ENCODE results near the gene TGM2. TPM values are rescaled to one million over a fixed set of nuclear protein-coding genes. Genes with fewer than 3 reads are reported as not detected.

Gene TGM2
- total RNA-seq, 1 experiment from 2014 or later: 113 TPM

DNA sequence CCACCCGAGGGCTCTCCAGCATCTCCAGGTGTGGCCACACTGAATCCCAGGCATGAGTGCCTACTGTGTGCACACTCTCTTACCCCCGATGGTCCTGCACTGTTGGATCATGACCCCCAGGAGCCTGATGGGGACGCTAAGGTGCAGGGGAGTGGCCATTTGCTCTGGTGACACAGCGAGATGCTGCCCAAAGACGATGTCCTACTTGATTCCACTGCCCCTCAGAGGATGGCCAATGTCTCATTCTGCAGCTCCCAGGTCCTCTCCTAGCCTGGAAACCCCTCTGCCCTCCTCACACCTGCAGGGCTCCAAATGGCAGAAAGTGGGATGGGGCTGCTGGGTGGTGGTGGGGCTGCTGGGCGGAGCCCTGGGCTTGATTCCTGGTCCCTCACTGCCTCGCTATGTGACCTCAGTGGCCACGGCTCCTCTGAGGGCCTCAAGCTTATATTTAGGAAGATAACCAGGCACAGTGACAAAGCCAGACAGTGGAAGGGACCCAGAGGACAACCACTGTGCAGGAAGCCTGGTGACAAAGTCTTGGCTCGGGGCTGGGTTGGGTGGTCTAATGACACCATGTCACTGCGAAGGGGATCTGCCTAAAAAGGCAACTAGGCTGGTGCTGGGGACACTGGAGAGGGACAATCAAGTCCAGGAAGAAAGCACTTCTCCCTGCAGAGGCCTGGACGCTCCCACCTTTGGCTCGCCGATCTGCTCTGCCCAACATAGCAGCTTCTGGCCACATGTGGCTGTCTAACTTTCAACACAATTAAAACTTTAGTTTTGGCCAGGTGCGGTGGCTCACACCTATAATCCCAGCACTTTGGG, 28.4 kb downstream of the TGM2 start:
- Histone ChIP-seq H3K4me1 (ENCODE audit: control insufficient read depth, insufficient read depth, low read length) (peaks cover 34% of the 10 kb centered on the region), H3K36me3 (ENCODE audit: control insufficient read depth, insufficient read depth, low read length) (peaks cover 3% of the 10 kb centered on the region; the same call in 1 of the 2 replicates), H3K27me3 (ENCODE audit: control insufficient read depth, insufficient read depth, low read length) (no peaks in the 10 kb centered on the region), H3K9me3 (ENCODE audit: control insufficient read depth, insufficient read depth, low read depth, low read length) (no peaks in the 10 kb centered on the region), H3K27ac (ENCODE audit: low read length) (no peak overlapping the region), H3K4me3 (ENCODE audit: low read depth in 2 of 2, low read length in 2 of 2) (no peak overlapping the region)
- TF ChIP-seq TCF7L2 (IDR thresholded peaks at IDR 0.05; ENCODE audit: low read depth, low read length) (no peak), POLR2AphosphoS5 (IDR thresholded peaks at IDR 0.05; ENCODE audit: low read depth, low read length) (no peak), REST (IDR thresholded peaks at IDR 0.05; ENCODE audit: insufficient read depth in 1 of 2, low read depth in 2 of 2, low read length in 1 of 2) (no peak), SIN3A (IDR thresholded peaks at IDR 0.05; ENCODE audit: borderline replicate concordance, insufficient read depth, low read depth, low read length) (no peak)
- TF ChIP-seq, protein P1, sequence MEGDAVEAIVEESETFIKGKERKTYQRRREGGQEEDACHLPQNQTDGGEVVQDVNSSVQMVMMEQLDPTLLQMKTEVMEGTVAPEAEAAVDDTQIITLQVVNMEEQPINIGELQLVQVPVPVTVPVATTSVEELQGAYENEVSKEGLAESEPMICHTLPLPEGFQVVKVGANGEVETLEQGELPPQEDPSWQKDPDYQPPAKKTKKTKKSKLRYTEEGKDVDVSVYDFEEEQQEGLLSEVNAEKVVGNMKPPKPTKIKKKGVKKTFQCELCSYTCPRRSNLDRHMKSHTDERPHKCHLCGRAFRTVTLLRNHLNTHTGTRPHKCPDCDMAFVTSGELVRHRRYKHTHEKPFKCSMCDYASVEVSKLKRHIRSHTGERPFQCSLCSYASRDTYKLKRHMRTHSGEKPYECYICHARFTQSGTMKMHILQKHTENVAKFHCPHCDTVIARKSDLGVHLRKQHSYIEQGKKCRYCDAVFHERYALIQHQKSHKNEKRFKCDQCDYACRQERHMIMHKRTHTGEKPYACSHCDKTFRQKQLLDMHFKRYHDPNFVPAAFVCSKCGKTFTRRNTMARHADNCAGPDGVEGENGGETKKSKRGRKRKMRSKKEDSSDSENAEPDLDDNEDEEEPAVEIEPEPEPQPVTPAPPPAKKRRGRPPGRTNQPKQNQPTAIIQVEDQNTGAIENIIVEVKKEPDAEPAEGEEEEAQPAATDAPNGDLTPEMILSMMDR (IDR thresholded peaks at IDR 0.05): no peak
- in situ Hi-C loops (cut with HindIII; ENCODE audit: low pct_unique_long_range_greater_than_20kb, low sequenced_read_pairs): no loop called here
- CTCF ChIA-PET: interaction anchor here (0.6 kb wide), 2 partner anchors 41 to 95 kb away, joined by 3 to 7 read pairs; no protein-coding TSS in a partner anchor
- no TSS peak for BruUV-seq (replicated peaks)
- POLR2A ChIA-PET: no interaction called here
- ATAC-seq (no peak), DNase-seq (ENCODE audit: low read depth, low spot score) (no peak)
- intact Hi-C loops (cut with micrococcal nuclease; ENCODE audit: unreplicated experiment): no loop called here

DNA sequence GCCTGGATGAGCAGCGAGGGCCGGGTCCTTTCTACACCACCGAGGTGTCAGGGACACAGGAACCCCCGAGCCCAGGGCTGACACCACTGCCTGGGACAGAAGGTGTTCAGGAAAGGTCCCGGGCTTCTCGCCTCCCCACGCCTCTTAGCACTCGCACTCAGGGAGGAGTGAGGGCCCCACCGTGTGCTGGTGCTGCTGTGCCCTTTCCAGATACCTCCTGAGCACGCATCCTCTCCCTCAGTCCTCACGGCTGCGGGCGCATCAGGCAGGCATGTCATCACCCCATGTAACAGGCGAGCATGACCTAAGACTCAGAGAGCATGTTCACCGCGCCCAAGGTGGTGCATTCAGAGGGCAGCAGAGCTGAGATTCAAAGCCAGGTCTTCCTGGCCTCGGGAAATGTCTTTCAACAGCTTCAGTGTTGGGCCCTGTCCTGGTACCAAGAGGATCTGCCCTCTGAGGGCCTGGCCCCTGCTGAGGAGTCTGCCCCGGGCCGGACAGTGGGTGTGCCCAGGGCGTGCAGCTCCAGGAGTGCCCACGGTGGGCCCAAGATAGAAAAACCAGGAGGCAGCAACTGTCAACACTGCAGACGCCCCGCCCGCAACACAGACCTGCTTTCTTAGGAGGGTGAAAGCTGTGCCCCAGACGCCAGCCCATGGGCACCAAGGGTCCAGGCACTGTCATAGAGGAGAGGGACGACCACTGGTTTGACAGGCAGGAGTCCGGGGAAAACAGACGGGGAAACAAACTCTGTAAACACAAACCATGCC, 29.2 kb downstream of the TGM2 start:
- TF ChIP-seq TCF7L2 (IDR thresholded peaks at IDR 0.05; ENCODE audit: low read depth, low read length) (no peak), POLR2AphosphoS5 (IDR thresholded peaks at IDR 0.05; ENCODE audit: low read depth, low read length) (no peak), REST (IDR thresholded peaks at IDR 0.05; ENCODE audit: insufficient read depth in 1 of 2, low read depth in 2 of 2, low read length in 1 of 2) (no peak), SIN3A (IDR thresholded peaks at IDR 0.05; ENCODE audit: borderline replicate concordance, insufficient read depth, low read depth, low read length) (no peak)
- TF ChIP-seq, protein P1 (IDR thresholded peaks at IDR 0.05): no peak
- no peak for DNase-seq (ENCODE audit: low read depth, low spot score)
- ATAC-seq: peak; percentile 4; the same call in 1 of the 2 replicates
- intact Hi-C loops (cut with micrococcal nuclease; ENCODE audit: unreplicated experiment): no loop called here
- Histone ChIP-seq H3K4me3 (ENCODE audit: low read depth in 2 of 2, low read length in 2 of 2) (no peak overlapping the region), H3K4me1 (ENCODE audit: control insufficient read depth, insufficient read depth, low read length) (peaks cover 40% of the 10 kb centered on the region), H3K27me3 (ENCODE audit: control insufficient read depth, insufficient read depth, low read length) (no peaks in the 10 kb centered on the region), H3K36me3 (ENCODE audit: control insufficient read depth, insufficient read depth, low read length) (peaks cover 3% of the 10 kb centered on the region; the same call in 1 of the 2 replicates), H3K9me3 (ENCODE audit: control insufficient read depth, insufficient read depth, low read depth, low read length) (no peaks in the 10 kb centered on the region), H3K27ac (ENCODE audit: low read length) (peak overlapping the region; percentile 83)
- ChIA-PET POLR2A (no interaction called here), CTCF (interaction anchor here (0.6 to 0.7 kb wide), 3 partner anchors 28 to 96 kb away, joined by 3 to 7 read pairs (median 3); no protein-coding TSS in a partner anchor)
- in situ Hi-C loops (cut with HindIII; ENCODE audit: low pct_unique_long_range_greater_than_20kb, low sequenced_read_pairs): no loop called here
- no TSS peak for BruUV-seq (replicated peaks)
